Measurements from ENCODE around the gene ABCB9. TPM values are rescaled to one million over a fixed set of nuclear protein-coding genes. Genes with fewer than 3 reads are reported as not detected.

ABCB9 gene
- total RNA-seq, 1 experiment from 2014 or later = 4.6 TPM

GRCh38 chr12:122992386-122992785 is 26.1 kb upstream of the ABCB9 start:
- Histone ChIP-seq H3K79me1 (ENCODE audit: insufficient read depth, low read depth, low read length, poor library complexity, severe bottlenecking) (no peaks in the 10 kb centered on the region), H4K91ac (ENCODE audit: insufficient read length, low read depth, low read length) (no peak overlapping the region), H3K4ac (ENCODE audit: low read depth, low read length) (no peak overlapping the region), H3K27ac (ENCODE audit: insufficient read length, low read depth, low read length) (no peak overlapping the region), H2BK20ac (ENCODE audit: low read depth, low read length, poor library complexity, severe bottlenecking) (no peak overlapping the region), H3K14ac (ENCODE audit: insufficient read depth, low read length) (no peak overlapping the region; the same call in 1 of the 2 replicates), H4K5ac (ENCODE audit: insufficient read length, low read depth, low read length) (no peak overlapping the region), H2BK12ac (ENCODE audit: insufficient read length, low read depth, low read length) (no peak overlapping the region), H3K9me3 (ENCODE audit: control insufficient read depth, low read depth, low read length) (no peaks in the 10 kb centered on the region), H3T11ph (ENCODE audit: low read length) (no peak overlapping the region), H3K79me2 (ENCODE audit: insufficient read depth, low read length) (no peaks in the 10 kb centered on the region), H3K18ac (ENCODE audit: insufficient read length, low read depth, low read length) (no peak overlapping the region), H4K20me1 (ENCODE audit: control insufficient read depth, insufficient read depth, insufficient read length) (no peaks in the 10 kb centered on the region), H2BK5ac (ENCODE audit: insufficient read length, low read length) (no peak overlapping the region), H4K8ac (replicated peaks; ENCODE audit: insufficient read length, low read depth, low read length) (no peak overlapping the region), H3K23ac (ENCODE audit: insufficient read length, low read depth, low read length) (no peak overlapping the region), H3K27me3 (ENCODE audit: insufficient read depth, low read length) (no peaks in the 10 kb centered on the region), H3K4me1 (ENCODE audit: insufficient read depth, low read length) (no peaks in the 10 kb centered on the region), H2BK120ac (ENCODE audit: low read depth, low read length, poor library complexity, severe bottlenecking) (no peak overlapping the region), H2AFZ (ENCODE audit: low read length) (no peak overlapping the region), H3K23me2 (ENCODE audit: insufficient read length, low read depth, low read length, poor library complexity, severe bottlenecking) (no peaks in the 10 kb centered on the region), H2AK5ac (ENCODE audit: insufficient read length, low read length) (no peak overlapping the region), H3K9ac (ENCODE audit: extremely low read depth, insufficient read length, low read length) (no peak overlapping the region), H2BK15ac (ENCODE audit: low read depth, low read length) (no peak overlapping the region), H3K4me2 (ENCODE audit: insufficient read depth, insufficient read length, low read length) (no peak overlapping the region), H3K56ac (ENCODE audit: insufficient read length, low read depth, low read length) (no peak overlapping the region)
- no CpG with 5 or more reads among the region's 19 CpGs for WGBS (ENCODE audit: extremely low coverage, insufficient read length, low lambda C conversion rate)
- no peak overlapping the region for H3K4me3 Mint-ChIP-seq
- H3K4me1 Mint-ChIP-seq = 0 out of 4 replicates have a peak, but pooled peaks cover 0 to 5% of the 10 kb centered on the region in 2 experiments
- no peak overlapping the region for H3K27ac Mint-ChIP-seq
- H3K27me3 Mint-ChIP-seq (ENCODE audit: low read depth) = no peaks in the 10 kb centered on the region; the same call in none of the 2 replicates
- TF ChIP-seq, protein P1, sequence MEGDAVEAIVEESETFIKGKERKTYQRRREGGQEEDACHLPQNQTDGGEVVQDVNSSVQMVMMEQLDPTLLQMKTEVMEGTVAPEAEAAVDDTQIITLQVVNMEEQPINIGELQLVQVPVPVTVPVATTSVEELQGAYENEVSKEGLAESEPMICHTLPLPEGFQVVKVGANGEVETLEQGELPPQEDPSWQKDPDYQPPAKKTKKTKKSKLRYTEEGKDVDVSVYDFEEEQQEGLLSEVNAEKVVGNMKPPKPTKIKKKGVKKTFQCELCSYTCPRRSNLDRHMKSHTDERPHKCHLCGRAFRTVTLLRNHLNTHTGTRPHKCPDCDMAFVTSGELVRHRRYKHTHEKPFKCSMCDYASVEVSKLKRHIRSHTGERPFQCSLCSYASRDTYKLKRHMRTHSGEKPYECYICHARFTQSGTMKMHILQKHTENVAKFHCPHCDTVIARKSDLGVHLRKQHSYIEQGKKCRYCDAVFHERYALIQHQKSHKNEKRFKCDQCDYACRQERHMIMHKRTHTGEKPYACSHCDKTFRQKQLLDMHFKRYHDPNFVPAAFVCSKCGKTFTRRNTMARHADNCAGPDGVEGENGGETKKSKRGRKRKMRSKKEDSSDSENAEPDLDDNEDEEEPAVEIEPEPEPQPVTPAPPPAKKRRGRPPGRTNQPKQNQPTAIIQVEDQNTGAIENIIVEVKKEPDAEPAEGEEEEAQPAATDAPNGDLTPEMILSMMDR (conservative IDR thresholded peaks at IDR 0.05) = no peak
- no peaks in the 10 kb centered on the region for H3K36me3 Mint-ChIP-seq (ENCODE audit: insufficient read depth in 1 of 3, low read depth in 3 of 3)
- no peak for DNase-seq
- H3K9me3 Mint-ChIP-seq = no peaks in the 10 kb centered on the region
